Left lung (tissue), 10 donors: ENCODE data around the gene MIF4GD. TPM values are rescaled to one million over a fixed set of nuclear protein-coding genes. Genes with fewer than 3 reads are reported as not detected.

ENCODE experiments used
- ATAC-seq: fragments of 200-7000 bp; cut with Tn5 transposase; one replicate; pipeline ENCODE4 v1.9.1; 2020; ENCODE audit warnings: moderate library complexity
- DNase-seq, 4 donors: peaks; one replicate each; pipeline ENCODE4 v3.0.0-alpha.2; 2013 to 2020
- H3K27ac ChIP-seq, 2 donors: fragments of 200-600 bp; sonication (generic) in 1 of 2; one replicate each; pipeline versions ENCODE4 v1.5.0 to v1.8.0; 2020 to 2021
- H3K27me3 ChIP-seq, 2 donors: fragments of 200-600 bp; sonication (generic) in 1 of 2; one replicate each; pipeline versions ENCODE4 v1.5.0 to v1.8.0; 2020 to 2021
- H3K36me3 ChIP-seq, 2 donors: fragments of 200-600 bp; sonication (generic) in 1 of 2; one replicate each; pipeline versions ENCODE4 v1.5.0 to v1.8.0; 2020 to 2021
- H3K4me1 ChIP-seq, 2 donors: fragments of 200-600 bp; one replicate each; pipeline ENCODE4 v1.8.0; 2021
- H3K4me3 ChIP-seq, 2 donors: fragments of 200-600 bp; sonication (generic) in 1 of 2; one replicate each; pipeline versions ENCODE4 v1.5.0 to v1.8.0; 2020 to 2021; ENCODE audit warnings: mild to moderate bottlenecking in 1 of 2
- H3K9me3 ChIP-seq, 2 donors: fragments of 200-600 bp; sonication (generic) in 1 of 2; one replicate each; pipeline versions ENCODE4 v1.5.0 to v1.8.0; 2020 to 2021
- intact Hi-C, 2 donors: fragments of 100-400 bp; cut with DNase I; formaldehyde crosslinking; loops; one replicate each; pipeline versions ENCODE4 v1.11.2 to v1.14.2; 2022
- polyA plus RNA-seq, 6 donors: library from polyadenylated mRNA; unstranded; fragments of 120-200 nt; gene quantifications; one replicate each; pipeline ENCODE4 v1.2.1, GENCODE V29; 2013; ENCODE audit not compliant: insufficient read length in 6 of 6
- total RNA-seq, 2 donors: library from RNA; stranded (reverse); fragmentation: NEBNext Ultra II Directional; extraction: Animal tissue kit (Norgen Biotek cat#: 25700); gene quantifications; one replicate each; pipeline ENCODE4 v1.2.1, GENCODE V29; 2021
- TF ChIP-seq, protein P1 (sequence below), 2 donors: fragments of 200-600 bp; sonication (generic) in 1 of 2; IDR thresholded peaks; one replicate each; pipeline versions ENCODE4 v1.5.0 to v1.8.0; 2021; ENCODE audit warnings: antibody characterized with exemption in 2 of 2
- donor health status: DM: no; HTN: yes; CAD: no.
- donor health status: DM: no; HTN: no; CAD: no.

Gene MIF4GD
- total and polyA plus RNA-seq, 8 donors, result 12.7 to 25.4 (median 14.9) TPM

DNA sequence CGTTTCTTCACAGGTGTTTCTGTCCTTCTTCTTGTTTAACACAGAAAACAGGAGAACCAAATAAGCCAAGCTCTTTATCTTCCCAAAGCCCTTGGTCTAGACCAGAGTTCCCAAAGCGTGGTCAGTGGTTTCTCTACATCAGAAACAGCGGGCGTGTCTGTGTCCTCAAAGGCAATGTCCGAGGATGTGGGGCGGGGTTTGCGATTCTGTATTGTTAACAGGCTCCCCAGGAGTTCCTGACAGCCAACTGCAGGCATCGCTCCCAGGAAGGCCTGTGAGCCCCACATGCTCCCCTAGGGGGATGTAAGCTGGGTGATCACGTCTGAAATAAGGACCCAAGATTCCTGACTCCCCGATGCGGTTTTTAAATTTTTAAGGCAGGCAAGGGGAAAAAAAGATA, 46.6 kb upstream of the MIF4GD start:
- H3K27ac ChIP-seq, result peak overlapping the region in 1 of 2 donors; percentile 87

DNA sequence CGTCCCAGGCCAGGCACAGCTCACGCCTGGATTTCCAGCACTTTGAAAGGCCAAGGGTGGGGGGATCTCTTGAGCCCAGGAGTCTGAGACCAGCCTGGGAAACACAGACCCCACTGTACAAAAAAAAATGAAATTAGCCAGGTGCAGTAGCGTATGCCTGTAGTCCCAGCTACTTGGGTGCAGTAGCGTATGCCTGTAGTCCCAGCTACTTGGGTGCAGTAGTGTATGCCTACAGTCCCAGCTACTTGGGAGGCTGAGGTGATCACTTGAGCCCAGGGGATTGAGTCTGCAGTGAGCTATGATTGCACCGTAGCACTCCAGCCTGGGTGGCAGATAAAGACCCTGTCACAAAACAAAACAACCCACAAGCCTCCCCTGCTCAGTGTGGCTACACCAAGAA, 45.2 kb upstream of the MIF4GD start:
- H3K9me3 ChIP-seq, result no peaks in the 10 kb centered on the region
- DNase-seq, result no peak
- H3K36me3 ChIP-seq, result peaks cover 0 to 41% of the 10 kb centered on the region in 2 donors
- intact Hi-C loops, result no loop called here
- H3K27ac ChIP-seq, result peak overlapping the region in 1 of 2 donors; percentile 87
- ATAC-seq, result no peak
- TF ChIP-seq, protein P1, sequence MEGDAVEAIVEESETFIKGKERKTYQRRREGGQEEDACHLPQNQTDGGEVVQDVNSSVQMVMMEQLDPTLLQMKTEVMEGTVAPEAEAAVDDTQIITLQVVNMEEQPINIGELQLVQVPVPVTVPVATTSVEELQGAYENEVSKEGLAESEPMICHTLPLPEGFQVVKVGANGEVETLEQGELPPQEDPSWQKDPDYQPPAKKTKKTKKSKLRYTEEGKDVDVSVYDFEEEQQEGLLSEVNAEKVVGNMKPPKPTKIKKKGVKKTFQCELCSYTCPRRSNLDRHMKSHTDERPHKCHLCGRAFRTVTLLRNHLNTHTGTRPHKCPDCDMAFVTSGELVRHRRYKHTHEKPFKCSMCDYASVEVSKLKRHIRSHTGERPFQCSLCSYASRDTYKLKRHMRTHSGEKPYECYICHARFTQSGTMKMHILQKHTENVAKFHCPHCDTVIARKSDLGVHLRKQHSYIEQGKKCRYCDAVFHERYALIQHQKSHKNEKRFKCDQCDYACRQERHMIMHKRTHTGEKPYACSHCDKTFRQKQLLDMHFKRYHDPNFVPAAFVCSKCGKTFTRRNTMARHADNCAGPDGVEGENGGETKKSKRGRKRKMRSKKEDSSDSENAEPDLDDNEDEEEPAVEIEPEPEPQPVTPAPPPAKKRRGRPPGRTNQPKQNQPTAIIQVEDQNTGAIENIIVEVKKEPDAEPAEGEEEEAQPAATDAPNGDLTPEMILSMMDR (IDR thresholded peaks at IDR 0.05), result no peak
- H3K4me1 ChIP-seq, result peaks cover 0 to 74% of the 10 kb centered on the region in 2 donors
- H3K27me3 ChIP-seq, result no peaks in the 10 kb centered on the region
- H3K4me3 ChIP-seq, result no peak overlapping the region

More for the DNA sequence above, 46.6 kb upstream of the MIF4GD start:
- Histone ChIP-seq H3K27me3 (no peaks in the 10 kb centered on the region), H3K36me3 (peaks cover 0 to 56% of the 10 kb centered on the region in 2 donors), H3K4me3 (no peak overlapping the region), H3K4me1 (peaks cover 0 to 66% of the 10 kb centered on the region in 2 donors), H3K9me3 (no peaks in the 10 kb centered on the region)
- intact Hi-C loops, result no loop called here
- ATAC-seq (no peak), DNase-seq (peak in 1 of 4 donors; percentile 52)
- TF ChIP-seq, protein P1 (IDR thresholded peaks at IDR 0.05), result no peak

DNA sequence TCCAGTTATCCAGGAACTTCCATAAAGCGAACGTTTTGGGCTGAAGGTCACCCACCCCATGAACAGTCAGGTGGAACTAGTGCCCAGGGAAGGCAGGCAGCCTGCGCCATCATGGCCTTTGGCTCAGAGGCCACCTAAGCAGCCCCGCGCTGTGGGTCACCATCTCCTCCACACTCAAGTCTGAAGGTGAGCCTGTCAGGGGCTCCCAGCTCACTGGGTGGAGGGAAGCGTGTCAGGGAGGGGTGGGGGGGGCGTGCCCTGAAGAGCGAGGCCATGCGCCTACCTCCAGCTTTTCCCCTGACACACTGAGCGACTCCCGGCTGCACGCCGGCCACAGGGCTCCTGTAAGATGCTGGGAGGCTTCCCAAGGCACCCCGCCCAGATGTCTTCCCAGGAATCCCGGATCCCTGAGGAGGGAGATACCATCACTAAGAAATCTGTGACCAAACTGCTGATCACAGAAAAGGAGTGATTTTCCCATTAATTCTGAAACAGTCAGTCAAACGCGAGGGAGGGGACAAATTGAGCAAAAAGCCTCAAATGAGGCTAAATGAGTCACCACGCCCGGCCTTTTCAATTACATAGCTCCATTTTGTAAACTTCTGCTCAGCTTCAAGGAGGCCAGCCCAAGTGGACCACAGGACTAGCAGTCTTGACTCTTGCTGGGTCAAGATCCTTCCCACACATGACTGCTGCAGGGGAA, 44.7 kb upstream of the MIF4GD start:
- intact Hi-C loops, result no loop called here
- H3K36me3 ChIP-seq, result peaks cover 0 to 36% of the 10 kb centered on the region in 2 donors
- peak; percentile 23 for ATAC-seq
- no peak overlapping the region for H3K4me3 ChIP-seq
- no peaks in the 10 kb centered on the region for H3K27me3 ChIP-seq
- no peak for DNase-seq
- peaks cover 0 to 80% of the 10 kb centered on the region in 2 donors for H3K4me1 ChIP-seq
- TF ChIP-seq, protein P1 (IDR thresholded peaks at IDR 0.05), result no peak
- H3K27ac ChIP-seq, result peak overlapping the region in 1 of 2 donors; percentile 87
- no peaks in the 10 kb centered on the region for H3K9me3 ChIP-seq

DNA sequence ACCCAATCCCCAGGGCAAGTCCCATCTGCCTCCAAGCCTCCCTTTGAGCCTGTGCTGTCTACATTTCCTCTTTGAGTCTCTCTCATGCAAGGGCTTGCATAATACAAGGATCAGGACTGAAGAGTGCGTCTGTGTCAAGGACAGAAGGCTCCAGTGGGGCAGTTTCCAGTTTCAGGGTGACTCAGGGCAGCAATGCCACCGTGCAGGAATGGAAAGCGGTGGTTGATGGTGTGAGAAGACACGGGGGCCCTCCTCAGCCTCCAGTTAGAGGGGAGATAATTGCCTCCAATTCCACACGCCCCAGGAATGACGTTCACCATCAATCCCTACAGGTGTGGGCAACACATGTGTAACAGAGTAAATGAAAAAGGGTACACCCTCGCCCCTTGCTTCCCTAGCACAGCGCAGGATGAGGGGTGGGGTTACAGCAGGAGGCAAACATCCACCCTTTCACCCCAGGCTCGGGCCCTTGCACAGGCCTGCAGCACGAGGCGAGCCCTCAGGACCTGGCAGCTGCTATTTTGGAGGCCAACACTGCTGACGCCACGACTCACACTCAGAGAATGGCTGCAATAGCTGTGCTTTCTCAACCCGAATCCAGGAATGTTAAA, 43.0 kb upstream of the MIF4GD start:
- peak in 1 of 4 donors; percentile 64 for DNase-seq
- Histone ChIP-seq H3K4me1 (peaks cover 0 to 96% of the 10 kb centered on the region in 2 donors), H3K9me3 (no peaks in the 10 kb centered on the region), H3K27me3 (no peaks in the 10 kb centered on the region), H3K27ac (peak overlapping the region; percentile 16 to 87), H3K4me3 (no peak overlapping the region), H3K36me3 (peaks cover 0 to 19% of the 10 kb centered on the region in 2 donors)
- intact Hi-C loops, result no loop called here
- peak; percentile 54 for ATAC-seq
- TF ChIP-seq, protein P1 (IDR thresholded peaks at IDR 0.05), result no peak
